Stimulated activated CD4-positive, alpha-beta T cell treated with anti-CD3 and anti-CD28 coated beads, Interleukin-4, amount 100 ng/mL, for 48 hours (primary cell): Measurements from ENCODE around the gene STT3B.

Source experiments
- DNase-seq, 2 donors: peaks; one replicate each; pipeline ENCODE4 v3.0.0-alpha.2; 2020; ENCODE audit warnings: low read depth in 2 of 2

STT3B gene

GRCh38 chr3:31648286-31648968 is 115.7 kb downstream of the STT3B start:
- DNase-seq = no peak

- no peak for DNase-seq
Observed at GRCh38 chr3:31652296-31652695, 119.6 kb downstream of the STT3B start.

GRCh38 chr3:31653464-31653863 is 120.7 kb downstream of the STT3B start:
- no peak for DNase-seq

- DNase-seq = no peak
Observed at GRCh38 chr3:31654998-31655397, 122.3 kb downstream of the STT3B start.

- no peak for DNase-seq
Observed at GRCh38 chr3:31659246-31659645, 126.5 kb downstream of the STT3B start.

- DNase-seq = no peak
Observed at GRCh38 chr3:31661286-31661685, 128.6 kb downstream of the STT3B start.

GRCh38 chr3:31661993-31662670 is 129.4 kb downstream of the STT3B start:
- no peak for DNase-seq

- DNase-seq = no peak
Observed at GRCh38 chr3:31664031-31664430, 131.3 kb downstream of the STT3B start.

- no peak for DNase-seq
Observed at GRCh38 chr3:31667582-31667981, 134.9 kb downstream of the STT3B start.

GRCh38 chr3:31668242-31668641 is 135.5 kb downstream of the STT3B start:
- DNase-seq = no peak

- no peak for DNase-seq
Observed at GRCh38 chr3:31670136-31670535, 137.4 kb downstream of the STT3B start.

- DNase-seq = no peak
Observed at GRCh38 chr3:31670722-31671121, 138.0 kb downstream of the STT3B start.

- DNase-seq = no peak
Observed at GRCh38 chr3:31671451-31671850, 138.7 kb downstream of the STT3B start.

GRCh38 chr3:31671976-31672375 is 139.3 kb downstream of the STT3B start:
- no peak for DNase-seq

- DNase-seq = no peak
Observed at GRCh38 chr3:31673950-31674349, 141.2 kb downstream of the STT3B start.

GRCh38 chr3:31676556-31676955 is 143.8 kb downstream of the STT3B start:
- DNase-seq = no peak

GRCh38 chr3:31680072-31680870 is 147.5 kb downstream of the STT3B start:
- no peak for DNase-seq
